ENCODE data around the gene CTNNBIP1. TPM values are rescaled to one million over a fixed set of nuclear protein-coding genes. Genes with fewer than 3 reads are reported as not detected.

CTNNBIP1 gene
- total and polyA plus RNA-seq, 2 donors (not counting 3 experiments of a cell fraction or from before 2014, with no cell fraction given): 26.6 to 31.7 TPM

DNA sequence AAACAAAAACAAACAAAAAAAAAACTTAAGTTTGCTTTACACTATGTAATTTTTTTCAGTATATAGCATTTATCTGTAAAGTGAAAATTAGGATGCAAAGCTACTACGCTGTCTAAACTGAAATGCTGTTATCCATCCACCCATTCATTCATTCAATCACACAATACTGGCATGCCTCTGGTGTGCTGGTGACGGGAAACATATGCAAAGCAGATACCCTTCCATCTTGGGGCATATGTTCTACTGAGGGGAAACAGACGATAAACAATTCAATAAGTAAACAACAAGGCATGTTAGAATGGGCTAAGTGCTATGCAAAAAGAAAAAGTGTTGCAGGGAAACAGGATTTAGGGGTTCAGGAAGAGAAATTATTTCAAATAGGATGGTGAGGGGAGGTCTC, 89.5 kb downstream of the CTNNBIP1 start:
- FAIRE-seq: no peak
- DNase-seq (ENCODE audit: low read depth, low spot score): no peak
- no peaks in the 10 kb centered on the region for H3K36me3 ChIP-seq (ENCODE audit: control insufficient read depth in 2 of 2, extremely low read depth in 1 of 2, insufficient read depth in 2 of 2, low read length in 2 of 2)
- H4K20me1 ChIP-seq (replicated peaks; ENCODE audit: control insufficient read depth, extremely low read depth, insufficient read depth, low read length): no peaks in the 10 kb centered on the region
- H3K4me2 ChIP-seq (ENCODE audit: insufficient read depth, low read length): no peak overlapping the region
- TF ChIP-seq MYC (IDR thresholded peaks at IDR 0.05; ENCODE audit: low read depth, low read length) (no peak), FOS (IDR thresholded peaks at IDR 0.05; ENCODE audit: borderline replicate concordance, insufficient read depth, low read length) (no peak), JUN (IDR thresholded peaks at IDR 0.05; ENCODE audit: borderline replicate concordance, insufficient read depth, insufficient read length, low read depth) (no peak), GATA2 (IDR thresholded peaks at IDR 0.05; ENCODE audit: insufficient read depth, insufficient read length, low read depth, low read length) (no peak), EZH2 (IDR thresholded peaks at IDR 0.05; ENCODE audit: borderline replicate concordance, low read depth, low read length, severe bottlenecking) (no peak), POLR2AphosphoS5 (IDR thresholded peaks at IDR 0.05; ENCODE audit: insufficient read depth, low read depth, low read length) (no peak), POLR2A (IDR thresholded peaks at IDR 0.05; ENCODE audit: low read depth, low read length) (no peak)
- TF ChIP-seq, protein P1, sequence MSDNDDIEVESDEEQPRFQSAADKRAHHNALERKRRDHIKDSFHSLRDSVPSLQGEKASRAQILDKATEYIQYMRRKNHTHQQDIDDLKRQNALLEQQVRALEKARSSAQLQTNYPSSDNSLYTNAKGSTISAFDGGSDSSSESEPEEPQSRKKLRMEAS (IDR thresholded peaks at IDR 0.05; ENCODE audit: insufficient read depth, insufficient read length): no peak
- TF ChIP-seq, protein P2, sequence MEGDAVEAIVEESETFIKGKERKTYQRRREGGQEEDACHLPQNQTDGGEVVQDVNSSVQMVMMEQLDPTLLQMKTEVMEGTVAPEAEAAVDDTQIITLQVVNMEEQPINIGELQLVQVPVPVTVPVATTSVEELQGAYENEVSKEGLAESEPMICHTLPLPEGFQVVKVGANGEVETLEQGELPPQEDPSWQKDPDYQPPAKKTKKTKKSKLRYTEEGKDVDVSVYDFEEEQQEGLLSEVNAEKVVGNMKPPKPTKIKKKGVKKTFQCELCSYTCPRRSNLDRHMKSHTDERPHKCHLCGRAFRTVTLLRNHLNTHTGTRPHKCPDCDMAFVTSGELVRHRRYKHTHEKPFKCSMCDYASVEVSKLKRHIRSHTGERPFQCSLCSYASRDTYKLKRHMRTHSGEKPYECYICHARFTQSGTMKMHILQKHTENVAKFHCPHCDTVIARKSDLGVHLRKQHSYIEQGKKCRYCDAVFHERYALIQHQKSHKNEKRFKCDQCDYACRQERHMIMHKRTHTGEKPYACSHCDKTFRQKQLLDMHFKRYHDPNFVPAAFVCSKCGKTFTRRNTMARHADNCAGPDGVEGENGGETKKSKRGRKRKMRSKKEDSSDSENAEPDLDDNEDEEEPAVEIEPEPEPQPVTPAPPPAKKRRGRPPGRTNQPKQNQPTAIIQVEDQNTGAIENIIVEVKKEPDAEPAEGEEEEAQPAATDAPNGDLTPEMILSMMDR (IDR thresholded peaks at IDR 0.05; ENCODE audit: extremely low read depth in 1 of 2, insufficient read depth in 1 of 2, low read depth in 1 of 2, low read length in 2 of 2): no peak
- no TSS peak for BruUV-seq (replicated peaks)
- peaks cover 18% of the 10 kb centered on the region for H3K4me1 ChIP-seq (ENCODE audit: control insufficient read depth, extremely low read depth, insufficient read depth, low read length)
- H3K4me3 ChIP-seq (replicated peaks in 1 of 3; ENCODE audit: insufficient read depth in 1 of 3, low read depth in 1 of 3, low read length in 3 of 3): no peak overlapping the region
- dilution Hi-C loops (cut with MboI; ENCODE audit: extremely low pct_ligation_motif_present, low sequenced_read_pairs) (no loop called here), intact Hi-C loops (cut with micrococcal nuclease) (no loop called here)
- H3K9ac ChIP-seq (replicated peaks; ENCODE audit: extremely low read depth, insufficient read depth, low read length): no peak overlapping the region
- ChIA-PET POLR2A (no interaction called here), CTCF (interaction anchor here (1.4 kb wide), 1 partner anchor 36 kb away, joined by 3 read pairs; no protein-coding TSS in a partner anchor)
- no peaks in the 10 kb centered on the region for H3K9me1 ChIP-seq (replicated peaks; ENCODE audit: control insufficient read depth, extremely low read depth, insufficient read depth, low read length)
- H2AFZ ChIP-seq (ENCODE audit: low read depth, low read length): no peak overlapping the region
- peaks cover 50% of the 10 kb centered on the region for H3K79me2 ChIP-seq (ENCODE audit: control insufficient read depth, insufficient read depth, low read length)
- no peaks in the 10 kb centered on the region for H3K27me3 ChIP-seq (ENCODE audit: control insufficient read depth in 2 of 2, insufficient read depth in 2 of 2, low read length in 2 of 2)
- H3K9me3 ChIP-seq (replicated peaks; ENCODE audit: control insufficient read depth, insufficient read depth, low read length): no peaks in the 10 kb centered on the region
- no peak overlapping the region for H3K27ac ChIP-seq (ENCODE audit: insufficient read depth, low read depth, low read length)
